Neural cell (in vitro differentiated cells): ENCODE data around the gene MFAP2. TPM values are rescaled to one million over a fixed set of nuclear protein-coding genes. Genes with fewer than 3 reads are reported as not detected.

Source experiments
- H2AFZ ChIP-seq: fragments of 200-600, 300-800 bp; sonication (generic), shearing (Covaris generic); 2 replicates; pipeline ENCODE4 v1.6.0; 2014; ENCODE audit warnings: low read depth, mild to moderate bottlenecking, antibody characterized with exemption, low read length, moderate library complexity
- H3F3A ChIP-seq: fragments of 200-600 bp; shearing (Covaris generic); 2 replicates; pipeline ENCODE4 v1.6.1; 2016; ENCODE audit warnings: mild to moderate bottlenecking, moderate library complexity, mixed read lengths, antibody characterized with exemption, low read length; ENCODE audit not compliant: insufficient read depth, poor library complexity, severe bottlenecking
- H3K27ac ChIP-seq: fragments of 200-600, 300-800 bp; sonication (generic), shearing (Covaris generic); 2 replicates; pipeline ENCODE4 v1.5.1; 2014; ENCODE audit warnings: mild to moderate bottlenecking, low read length, moderate library complexity
- H3K27me3 ChIP-seq: fragments of 300-800, 200-600 bp; sonication (generic), shearing (Covaris generic); 2 replicates; pipeline ENCODE4 v1.6.0; 2014; ENCODE audit warnings: mild to moderate bottlenecking, low read depth, low read length, moderate library complexity; ENCODE audit not compliant: insufficient read depth
- H3K36me3 ChIP-seq: fragments of 300-800, 200-600 bp; sonication (generic), shearing (Covaris generic); 2 replicates; pipeline ENCODE4 v1.5.1; 2014; ENCODE audit warnings: mild to moderate bottlenecking, antibody characterized with exemption, low read length, moderate library complexity; ENCODE audit not compliant: insufficient read depth
- H3K4me2 ChIP-seq: fragments of 300-800, 200-600 bp; sonication (generic), shearing (Covaris generic); 2 replicates; pipeline ENCODE4 v1.6.0; 2014; ENCODE audit warnings: mild to moderate bottlenecking, low read length
- H3K4me3 ChIP-seq: fragments of 300-800, 200-600 bp; sonication (generic), shearing (Covaris generic); 2 replicates; pipeline ENCODE4 v1.5.1; 2014; ENCODE audit warnings: mild to moderate bottlenecking, low read length, moderate library complexity
- H3K79me2 ChIP-seq: fragments of 200-600 bp; shearing (Covaris generic); replicated peaks from 2 replicates; pipeline ENCODE4 v1.6.0; 2014; ENCODE audit warnings: mild to moderate bottlenecking, low read length, moderate library complexity; ENCODE audit not compliant: insufficient read depth
- H3K9ac ChIP-seq: fragments of 300-800, 200-600 bp; sonication (generic), shearing (Covaris generic); 2 replicates; pipeline ENCODE4 v1.6.1; 2016; ENCODE audit warnings: mild to moderate bottlenecking, low read length, mixed read lengths
- H3K9me2 ChIP-seq: fragments of 200-600 bp; shearing (Covaris generic); 2 replicates; pipeline ENCODE4 v1.6.1; 2016; ENCODE audit warnings: mild to moderate bottlenecking, low read length, mixed read lengths; ENCODE audit not compliant: insufficient read depth
- H3K9me3 ChIP-seq: fragments of 200-600, 300-800 bp; sonication (generic), shearing (Covaris generic); 2 replicates; pipeline ENCODE4 v1.6.1; 2016; ENCODE audit warnings: mild to moderate bottlenecking, mixed run types, low read length, moderate library complexity, mixed read lengths
- H4K20me1 ChIP-seq: fragments of 200-600 bp; shearing (Covaris generic); 2 replicates; pipeline ENCODE4 v1.6.1; 2016; ENCODE audit warnings: mild to moderate bottlenecking, mixed run types; ENCODE audit not compliant: insufficient read depth
- EP300 ChIP-seq: fragments of 450-650 bp; conservative IDR thresholded peaks from 2 replicates; pipeline ENCODE4 v1.6.1; 2014; ENCODE audit warnings: antibody characterized with exemption, mild to moderate bottlenecking, moderate library complexity; ENCODE audit not compliant: poor library complexity, severe bottlenecking
- EZH2 ChIP-seq: fragments of 200-600, 300-800 bp; shearing (Covaris generic), sonication (generic); IDR thresholded peaks from 2 replicates; pipeline ENCODE4 v1.6.1; 2014; ENCODE audit warnings: antibody characterized with exemption, low read length, borderline replicate concordance, mild to moderate bottlenecking; ENCODE audit not compliant: insufficient read depth, poor library complexity, severe bottlenecking
- MXI1 ChIP-seq: fragments of 450-650 bp; conservative IDR thresholded peaks from 2 replicates; pipeline ENCODE4 v1.6.1; 2014; ENCODE audit warnings: antibody characterized with exemption, mild to moderate bottlenecking; ENCODE audit not compliant: poor library complexity, severe bottlenecking
- POLR2AphosphoS5 ChIP-seq: IDR thresholded peaks from 2 replicates; pipeline ENCODE4 v1.6.1; 2012
- RAD21 ChIP-seq: fragments of 450-650 bp; conservative IDR thresholded peaks from 2 replicates; pipeline ENCODE4 v1.6.1; 2014; ENCODE audit warnings: antibody characterized with exemption, mild to moderate bottlenecking, moderate library complexity
- SMC3 ChIP-seq: fragments of 450-650 bp; conservative IDR thresholded peaks from 2 replicates; pipeline ENCODE4 v1.6.1; 2014; ENCODE audit warnings: antibody characterized with exemption, mild to moderate bottlenecking, moderate library complexity; ENCODE audit not compliant: poor library complexity
- TAF1 ChIP-seq: IDR thresholded peaks from 2 replicates; pipeline ENCODE4 v1.6.1; 2012; ENCODE audit warnings: low read depth
- polyA plus RNA-seq: library from polyadenylated mRNA; depleted of rRNA; stranded (reverse); fragments of >200 nt; gene quantifications from 2 replicates; pipeline ENCODE4 v1.2.3, GENCODE V29; 2014
- TF ChIP-seq, protein P1 (sequence below): IDR thresholded peaks from 2 replicates; pipeline ENCODE4 v1.6.1; 2012; ENCODE audit warnings: borderline replicate concordance
- TF ChIP-seq, protein P2 (sequence below): fragments of 450-650 bp; IDR thresholded peaks from 2 replicates; pipeline ENCODE4 v1.5.1; 2014; ENCODE audit warnings: antibody characterized with exemption, mild to moderate bottlenecking, moderate library complexity; ENCODE audit not compliant: poor library complexity, severe bottlenecking

The MFAP2 gene
- polyA plus RNA-seq, 1 donor from 2014 or later, result 68.4 TPM

DNA sequence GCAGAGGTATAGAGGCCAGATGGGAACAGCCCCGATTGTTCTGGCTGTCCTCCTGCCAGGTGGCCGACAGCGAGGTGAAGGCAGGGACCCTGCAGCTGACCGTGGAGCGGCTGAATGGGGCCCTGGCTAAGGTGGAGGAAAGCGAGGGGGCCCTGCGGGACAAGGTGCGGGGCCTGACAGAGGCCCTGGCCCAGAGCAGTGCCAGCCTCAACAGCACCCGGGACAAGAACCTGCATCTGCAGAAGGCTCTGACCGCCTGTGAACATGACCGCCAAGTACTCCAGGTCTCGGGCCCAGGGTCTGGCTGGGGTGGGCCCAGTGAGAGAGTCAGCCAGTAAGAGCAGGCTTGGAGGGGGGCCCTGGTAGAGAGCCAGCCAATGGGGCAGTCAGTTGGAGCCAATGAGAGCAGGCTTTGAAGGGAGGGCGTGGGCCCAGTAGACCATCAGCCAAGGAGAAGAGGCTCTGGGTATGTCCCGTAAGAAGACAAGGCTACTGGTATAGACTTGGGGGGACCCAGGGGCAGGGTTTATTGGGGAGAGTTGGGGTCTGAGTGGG lies 11.3 kb downstream of the MFAP2 start:
- H3K36me3 ChIP-seq, result no peaks in the 10 kb centered on the region
- no peak overlapping the region for H3K27ac ChIP-seq
- TF ChIP-seq, protein P1, sequence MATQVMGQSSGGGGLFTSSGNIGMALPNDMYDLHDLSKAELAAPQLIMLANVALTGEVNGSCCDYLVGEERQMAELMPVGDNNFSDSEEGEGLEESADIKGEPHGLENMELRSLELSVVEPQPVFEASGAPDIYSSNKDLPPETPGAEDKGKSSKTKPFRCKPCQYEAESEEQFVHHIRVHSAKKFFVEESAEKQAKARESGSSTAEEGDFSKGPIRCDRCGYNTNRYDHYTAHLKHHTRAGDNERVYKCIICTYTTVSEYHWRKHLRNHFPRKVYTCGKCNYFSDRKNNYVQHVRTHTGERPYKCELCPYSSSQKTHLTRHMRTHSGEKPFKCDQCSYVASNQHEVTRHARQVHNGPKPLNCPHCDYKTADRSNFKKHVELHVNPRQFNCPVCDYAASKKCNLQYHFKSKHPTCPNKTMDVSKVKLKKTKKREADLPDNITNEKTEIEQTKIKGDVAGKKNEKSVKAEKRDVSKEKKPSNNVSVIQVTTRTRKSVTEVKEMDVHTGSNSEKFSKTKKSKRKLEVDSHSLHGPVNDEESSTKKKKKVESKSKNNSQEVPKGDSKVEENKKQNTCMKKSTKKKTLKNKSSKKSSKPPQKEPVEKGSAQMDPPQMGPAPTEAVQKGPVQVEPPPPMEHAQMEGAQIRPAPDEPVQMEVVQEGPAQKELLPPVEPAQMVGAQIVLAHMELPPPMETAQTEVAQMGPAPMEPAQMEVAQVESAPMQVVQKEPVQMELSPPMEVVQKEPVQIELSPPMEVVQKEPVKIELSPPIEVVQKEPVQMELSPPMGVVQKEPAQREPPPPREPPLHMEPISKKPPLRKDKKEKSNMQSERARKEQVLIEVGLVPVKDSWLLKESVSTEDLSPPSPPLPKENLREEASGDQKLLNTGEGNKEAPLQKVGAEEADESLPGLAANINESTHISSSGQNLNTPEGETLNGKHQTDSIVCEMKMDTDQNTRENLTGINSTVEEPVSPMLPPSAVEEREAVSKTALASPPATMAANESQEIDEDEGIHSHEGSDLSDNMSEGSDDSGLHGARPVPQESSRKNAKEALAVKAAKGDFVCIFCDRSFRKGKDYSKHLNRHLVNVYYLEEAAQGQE, result no peak
- TF ChIP-seq RAD21, result no peak
- TF ChIP-seq MXI1, result no peak
- no peak for TF ChIP-seq EP300
- TF ChIP-seq POLR2AphosphoS5, result no peak
- TF ChIP-seq, protein P2, sequence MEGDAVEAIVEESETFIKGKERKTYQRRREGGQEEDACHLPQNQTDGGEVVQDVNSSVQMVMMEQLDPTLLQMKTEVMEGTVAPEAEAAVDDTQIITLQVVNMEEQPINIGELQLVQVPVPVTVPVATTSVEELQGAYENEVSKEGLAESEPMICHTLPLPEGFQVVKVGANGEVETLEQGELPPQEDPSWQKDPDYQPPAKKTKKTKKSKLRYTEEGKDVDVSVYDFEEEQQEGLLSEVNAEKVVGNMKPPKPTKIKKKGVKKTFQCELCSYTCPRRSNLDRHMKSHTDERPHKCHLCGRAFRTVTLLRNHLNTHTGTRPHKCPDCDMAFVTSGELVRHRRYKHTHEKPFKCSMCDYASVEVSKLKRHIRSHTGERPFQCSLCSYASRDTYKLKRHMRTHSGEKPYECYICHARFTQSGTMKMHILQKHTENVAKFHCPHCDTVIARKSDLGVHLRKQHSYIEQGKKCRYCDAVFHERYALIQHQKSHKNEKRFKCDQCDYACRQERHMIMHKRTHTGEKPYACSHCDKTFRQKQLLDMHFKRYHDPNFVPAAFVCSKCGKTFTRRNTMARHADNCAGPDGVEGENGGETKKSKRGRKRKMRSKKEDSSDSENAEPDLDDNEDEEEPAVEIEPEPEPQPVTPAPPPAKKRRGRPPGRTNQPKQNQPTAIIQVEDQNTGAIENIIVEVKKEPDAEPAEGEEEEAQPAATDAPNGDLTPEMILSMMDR, result no peak
- TF ChIP-seq SMC3, result no peak
- TF ChIP-seq TAF1, result no peak
- no peak for TF ChIP-seq EZH2
- H3K9me2 ChIP-seq, result no peaks in the 10 kb centered on the region
- H3K4me2 ChIP-seq, result no peak overlapping the region
- H3K4me3 ChIP-seq, result no peak overlapping the region
- no peaks in the 10 kb centered on the region for H3F3A ChIP-seq
- H2AFZ ChIP-seq, result no peak overlapping the region
- H3K27me3 ChIP-seq, result no peaks in the 10 kb centered on the region
- H3K79me2 ChIP-seq, result no peaks in the 10 kb centered on the region
- no peaks in the 10 kb centered on the region for H3K9me3 ChIP-seq
- no peak overlapping the region for H3K9ac ChIP-seq
- H4K20me1 ChIP-seq, result no peaks in the 10 kb centered on the region

DNA sequence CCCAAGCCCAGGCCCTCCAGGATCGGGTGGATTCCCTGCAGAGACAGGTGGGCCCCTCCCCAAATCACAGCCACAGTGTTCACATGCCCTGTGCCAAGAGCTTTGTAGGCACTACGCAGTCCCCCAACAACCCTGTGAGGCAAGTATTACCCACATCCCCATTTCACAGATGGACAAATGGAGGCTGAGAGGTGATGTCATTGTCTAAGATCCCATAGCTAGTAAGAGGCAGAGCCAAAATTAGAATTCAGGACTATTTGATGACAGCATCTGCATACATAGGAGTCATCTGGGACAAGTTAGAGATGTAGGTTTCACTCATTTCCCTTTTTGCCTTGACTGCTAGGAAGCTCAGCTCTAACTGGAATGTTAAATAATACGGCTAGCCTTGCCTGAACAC lies 12.0 kb downstream of the MFAP2 start:
- Histone ChIP-seq H3K9ac (no peak overlapping the region), H3K4me3 (no peak overlapping the region), H3F3A (no peaks in the 10 kb centered on the region), H3K36me3 (no peaks in the 10 kb centered on the region), H2AFZ (no peak overlapping the region), H3K4me2 (no peak overlapping the region), H4K20me1 (no peaks in the 10 kb centered on the region), H3K9me2 (no peaks in the 10 kb centered on the region), H3K27me3 (no peaks in the 10 kb centered on the region), H3K79me2 (no peaks in the 10 kb centered on the region), H3K9me3 (no peaks in the 10 kb centered on the region), H3K27ac (no peak overlapping the region)
- TF ChIP-seq EZH2 (no peak), EP300 (no peak), SMC3 (no peak)
- TF ChIP-seq, protein P1, result no peak
